Adrenal gland (tissue), 5 donors: ENCODE measurements around the gene OSBPL10.

Experiments used
- POLR2A ChIP-seq, 2 donors: fragments of 450-650 bp; IDR thresholded peaks; one replicate each; pipeline ENCODE4 v1.6.1; 2017; ENCODE audit warnings: antibody characterized with exemption in 2 of 2, mild to moderate bottlenecking in 2 of 2, moderate library complexity in 1 of 2
- TF ChIP-seq, protein P1 (sequence below), 6 experiments: fragments of 450-650 bp in 4 of 6; fragments of 200-600 bp in 2 of 6; sonication (generic) in 1 of 6; IDR thresholded peaks; 1 replicate in 5 of 6; 2 replicates in 1 of 6; pipeline versions ENCODE4 v1.5.1 to v1.8.0; 2016 to 2021; ENCODE audit warnings: antibody characterized with exemption in 6 of 6, mild to moderate bottlenecking in 2 of 6, moderate library complexity in 1 of 6
- donor health status: DM: no; HTN: no; CAD: no.

DNA sequence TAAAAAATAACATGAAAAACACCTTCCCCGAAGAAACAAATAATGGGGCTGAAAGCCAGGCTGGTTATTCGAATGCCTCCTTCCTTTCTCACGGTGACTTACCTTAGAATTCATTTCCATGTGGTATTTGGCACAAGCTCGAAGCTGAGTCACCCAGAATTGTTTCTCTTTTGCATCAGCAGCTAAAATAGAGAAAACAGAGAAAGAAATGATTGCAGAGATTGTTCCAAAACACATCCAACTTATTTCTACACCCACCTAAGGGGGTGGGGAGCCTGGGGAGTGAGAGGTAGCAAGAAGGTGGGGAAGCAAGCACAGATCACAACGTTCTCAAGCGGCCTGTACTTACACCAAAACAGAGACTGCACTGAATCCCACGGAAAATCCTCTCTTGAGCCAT, 104.7 kb downstream of the OSBPL10 start:
- no peak for TF ChIP-seq POLR2A (IDR thresholded peaks at IDR 0.05)
- TF ChIP-seq, protein P1, sequence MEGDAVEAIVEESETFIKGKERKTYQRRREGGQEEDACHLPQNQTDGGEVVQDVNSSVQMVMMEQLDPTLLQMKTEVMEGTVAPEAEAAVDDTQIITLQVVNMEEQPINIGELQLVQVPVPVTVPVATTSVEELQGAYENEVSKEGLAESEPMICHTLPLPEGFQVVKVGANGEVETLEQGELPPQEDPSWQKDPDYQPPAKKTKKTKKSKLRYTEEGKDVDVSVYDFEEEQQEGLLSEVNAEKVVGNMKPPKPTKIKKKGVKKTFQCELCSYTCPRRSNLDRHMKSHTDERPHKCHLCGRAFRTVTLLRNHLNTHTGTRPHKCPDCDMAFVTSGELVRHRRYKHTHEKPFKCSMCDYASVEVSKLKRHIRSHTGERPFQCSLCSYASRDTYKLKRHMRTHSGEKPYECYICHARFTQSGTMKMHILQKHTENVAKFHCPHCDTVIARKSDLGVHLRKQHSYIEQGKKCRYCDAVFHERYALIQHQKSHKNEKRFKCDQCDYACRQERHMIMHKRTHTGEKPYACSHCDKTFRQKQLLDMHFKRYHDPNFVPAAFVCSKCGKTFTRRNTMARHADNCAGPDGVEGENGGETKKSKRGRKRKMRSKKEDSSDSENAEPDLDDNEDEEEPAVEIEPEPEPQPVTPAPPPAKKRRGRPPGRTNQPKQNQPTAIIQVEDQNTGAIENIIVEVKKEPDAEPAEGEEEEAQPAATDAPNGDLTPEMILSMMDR (IDR thresholded peaks at IDR 0.05): no peak
